GM13976 (cell line): ENCODE results near the gene TSSC4.

ENCODE experiments used
- DNase-seq: peaks from one replicate; pipeline ENCODE4 v3.0.0; 2012; ENCODE audit warnings: low spot score
- CTCF ChIP-seq: IDR thresholded peaks from 2 replicates; pipeline ENCODE4 v1.5.1; 2012; ENCODE audit warnings: borderline replicate concordance, mild to moderate bottlenecking; ENCODE audit not compliant: insufficient read depth; ENCODE audit errors: extremely low read depth, missing control alignments, control extremely low read depth
- in situ Hi-C: fragments of 300-500 bp; cut with MboI; formaldehyde crosslinking; loops from one replicate; pipeline ENCODE4 v1.12.0; 2022; ENCODE audit warnings: low sequenced_read_pairs, mixed read lengths, inconsistent platforms; ENCODE audit not compliant: unreplicated experiment

The TSSC4 gene

GRCh38 chr11:2400762-2401435 is 349 bp downstream of the TSSC4 start:
- in situ Hi-C loops, result no loop called here
- DNase-seq, result no peak
- no peak for TF ChIP-seq CTCF

GRCh38 chr11:2401436-2401984 is 960 bp downstream of the TSSC4 start:
- no peak for DNase-seq
- in situ Hi-C loops, result no loop called here
- TF ChIP-seq CTCF, result no peak

- in situ Hi-C loops, result no loop called here
- no peak for DNase-seq
- TF ChIP-seq CTCF, result no peak
Observed at GRCh38 chr11:2402106-2402505, 1.6 kb downstream of the TSSC4 start.

DNA sequence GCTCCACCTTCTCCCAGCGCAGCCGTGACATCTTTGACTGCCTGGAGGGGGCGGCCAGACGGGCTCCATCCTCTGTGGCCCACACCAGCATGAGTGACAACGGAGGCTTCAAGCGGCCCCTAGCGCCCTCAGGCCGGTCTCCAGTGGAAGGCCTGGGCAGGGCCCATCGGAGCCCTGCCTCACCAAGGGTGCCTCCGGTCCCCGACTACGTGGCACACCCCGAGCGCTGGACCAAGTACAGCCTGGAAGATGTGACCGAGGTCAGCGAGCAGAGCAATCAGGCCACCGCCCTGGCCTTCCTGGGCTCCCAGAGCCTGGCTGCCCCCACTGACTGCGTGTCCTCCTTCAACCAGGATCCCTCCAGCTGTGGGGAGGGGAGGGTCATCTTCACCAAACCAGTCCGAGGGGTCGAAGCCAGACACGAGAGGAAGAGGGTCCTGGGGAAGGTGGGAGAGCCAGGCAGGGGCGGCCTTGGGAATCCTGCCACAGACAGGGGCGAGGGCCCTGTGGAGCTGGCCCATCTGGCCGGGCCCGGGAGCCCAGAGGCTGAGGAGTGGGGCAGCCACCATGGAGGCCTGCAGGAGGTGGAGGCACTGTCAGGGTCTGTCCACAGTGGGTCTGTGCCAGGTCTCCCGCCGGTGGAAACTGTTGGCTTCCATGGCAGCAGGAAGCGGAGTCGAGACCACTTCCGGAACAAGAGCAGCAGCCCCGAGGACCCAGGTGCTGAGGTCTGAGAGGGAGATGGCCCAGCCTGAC is 2.5 kb downstream of the TSSC4 start:
- no peak for TF ChIP-seq CTCF
- in situ Hi-C loops, result no loop called here

GRCh38 chr11:2404735-2405196 is 4.2 kb downstream of the TSSC4 start:
- no peak for DNase-seq

More for the DNA sequence above, 2.5 kb downstream of the TSSC4 start:
- no peak for DNase-seq

GRCh38 chr11:2406451-2406850 is 5.9 kb downstream of the TSSC4 start:
- TF ChIP-seq CTCF, result no peak
- no peak for DNase-seq
- in situ Hi-C loops, result no loop called here

More at GRCh38 chr11:2404735-2405196, 4.2 kb downstream of the TSSC4 start:
- TF ChIP-seq CTCF, result no peak
- in situ Hi-C loops, result no loop called here
